ENCODE measurements around the gene IL10RB. TPM values are rescaled to one million over a fixed set of nuclear protein-coding genes. Genes with fewer than 3 reads are reported as not detected.

The IL10RB gene
- total RNA-seq, 1 experiment from 2014 or later: 3.1 TPM

DNA sequence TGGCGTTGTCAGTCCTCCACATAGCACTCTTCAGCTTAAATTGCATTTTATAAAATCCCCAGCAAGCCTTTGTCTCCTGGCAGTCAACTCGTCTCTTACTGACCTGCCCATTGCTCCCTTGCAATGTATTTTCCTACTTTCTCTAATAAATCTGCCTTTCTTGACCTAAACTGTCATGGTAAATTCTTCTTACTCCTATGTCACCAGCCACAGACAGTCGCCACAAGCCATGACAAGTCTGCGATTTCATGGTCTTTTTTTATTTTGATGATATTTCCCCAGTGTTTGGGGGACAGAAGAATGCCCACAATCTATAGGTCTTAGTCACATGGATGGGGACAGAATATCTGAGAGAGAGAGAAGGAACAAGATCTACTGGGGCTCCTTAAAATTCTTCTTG lies 28.0 kb upstream of the IL10RB start:
- no peak overlapping the region for H2BK120ac ChIP-seq (ENCODE audit: low read depth, low read length, poor library complexity, severe bottlenecking)
- DNase-seq: no peak
- H2BK5ac ChIP-seq (ENCODE audit: insufficient read length, low read length): no peak overlapping the region
- no peak overlapping the region for H2BK15ac ChIP-seq (ENCODE audit: low read depth, low read length)
- H3K9me3 ChIP-seq (ENCODE audit: control insufficient read depth, low read depth, low read length): peaks cover 23% of the 10 kb centered on the region
- no peak overlapping the region for H3K9ac ChIP-seq (ENCODE audit: extremely low read depth, insufficient read length, low read length)
- H3K23ac ChIP-seq (ENCODE audit: insufficient read length, low read depth, low read length): no peak overlapping the region
- H2AFZ ChIP-seq (ENCODE audit: low read length): no peak overlapping the region
- no CpG with 5 or more reads among the region's 4 CpGs for WGBS (ENCODE audit: extremely low coverage, insufficient read length, low lambda C conversion rate)
- no peak overlapping the region for H3K27ac ChIP-seq (ENCODE audit: insufficient read length, low read depth, low read length)
- H2BK20ac ChIP-seq (ENCODE audit: low read depth, low read length, poor library complexity, severe bottlenecking): no peak overlapping the region
- H3K9me3 Mint-ChIP-seq: peaks cover 41 to 47% of the 10 kb centered on the region in 2 experiments
- peaks cover 53 to 66% (median 55%) of the 10 kb centered on the region in 3 experiments for H3K36me3 Mint-ChIP-seq (ENCODE audit: insufficient read depth in 1 of 3, low read depth in 3 of 3)
- H3K27me3 Mint-ChIP-seq (ENCODE audit: low read depth): no peaks in the 10 kb centered on the region
- no peaks in the 10 kb centered on the region for H3K79me2 ChIP-seq (ENCODE audit: insufficient read depth, low read length)
- H4K20me1 ChIP-seq (ENCODE audit: control insufficient read depth, insufficient read depth, insufficient read length): no peaks in the 10 kb centered on the region
- H3K4ac ChIP-seq (ENCODE audit: low read depth, low read length): no peak overlapping the region
- H3K27ac Mint-ChIP-seq: no peak overlapping the region
- H4K5ac ChIP-seq (ENCODE audit: insufficient read length, low read depth, low read length): no peak overlapping the region
- H3T11ph ChIP-seq (ENCODE audit: low read length): no peak overlapping the region
- H3K23me2 ChIP-seq (ENCODE audit: insufficient read length, low read depth, low read length, poor library complexity, severe bottlenecking): no peaks in the 10 kb centered on the region
- H2BK12ac ChIP-seq (ENCODE audit: insufficient read length, low read depth, low read length): no peak overlapping the region
- TF ChIP-seq, protein P1, sequence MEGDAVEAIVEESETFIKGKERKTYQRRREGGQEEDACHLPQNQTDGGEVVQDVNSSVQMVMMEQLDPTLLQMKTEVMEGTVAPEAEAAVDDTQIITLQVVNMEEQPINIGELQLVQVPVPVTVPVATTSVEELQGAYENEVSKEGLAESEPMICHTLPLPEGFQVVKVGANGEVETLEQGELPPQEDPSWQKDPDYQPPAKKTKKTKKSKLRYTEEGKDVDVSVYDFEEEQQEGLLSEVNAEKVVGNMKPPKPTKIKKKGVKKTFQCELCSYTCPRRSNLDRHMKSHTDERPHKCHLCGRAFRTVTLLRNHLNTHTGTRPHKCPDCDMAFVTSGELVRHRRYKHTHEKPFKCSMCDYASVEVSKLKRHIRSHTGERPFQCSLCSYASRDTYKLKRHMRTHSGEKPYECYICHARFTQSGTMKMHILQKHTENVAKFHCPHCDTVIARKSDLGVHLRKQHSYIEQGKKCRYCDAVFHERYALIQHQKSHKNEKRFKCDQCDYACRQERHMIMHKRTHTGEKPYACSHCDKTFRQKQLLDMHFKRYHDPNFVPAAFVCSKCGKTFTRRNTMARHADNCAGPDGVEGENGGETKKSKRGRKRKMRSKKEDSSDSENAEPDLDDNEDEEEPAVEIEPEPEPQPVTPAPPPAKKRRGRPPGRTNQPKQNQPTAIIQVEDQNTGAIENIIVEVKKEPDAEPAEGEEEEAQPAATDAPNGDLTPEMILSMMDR (conservative IDR thresholded peaks at IDR 0.05): no peak
- no peak overlapping the region for H3K4me3 Mint-ChIP-seq
- H3K4me1 ChIP-seq (ENCODE audit: insufficient read depth, low read length): peaks cover 5% of the 10 kb centered on the region; the same call in 1 of the 2 replicates
- no peak overlapping the region for H2AK5ac ChIP-seq (ENCODE audit: insufficient read length, low read length)
- H3K56ac ChIP-seq (ENCODE audit: insufficient read length, low read depth, low read length): no peak overlapping the region
- no peak overlapping the region for H3K18ac ChIP-seq (ENCODE audit: insufficient read length, low read depth, low read length)
- no peak overlapping the region for H4K8ac ChIP-seq (replicated peaks; ENCODE audit: insufficient read length, low read depth, low read length)
- no peaks in the 10 kb centered on the region for H3K79me1 ChIP-seq (ENCODE audit: insufficient read depth, low read depth, low read length, poor library complexity, severe bottlenecking)
- no peak overlapping the region for H3K14ac ChIP-seq (ENCODE audit: insufficient read depth, low read length)
- no peaks in the 10 kb centered on the region for H3K27me3 ChIP-seq (ENCODE audit: insufficient read depth, low read length)
- no peak overlapping the region for H3K4me2 ChIP-seq (ENCODE audit: insufficient read depth, insufficient read length, low read length)
- peaks cover 7 to 10% of the 10 kb centered on the region in 2 experiments for H3K4me1 Mint-ChIP-seq
- H4K91ac ChIP-seq (ENCODE audit: insufficient read length, low read depth, low read length): no peak overlapping the region

Measured in H9 (cell line).